ENCODE data around the gene TSFM. TPM values are rescaled to one million over a fixed set of nuclear protein-coding genes. Genes with fewer than 3 reads are reported as not detected.

The TSFM gene
- total RNA-seq: 36.3 and 39.2 TPM in 2 replicates

- intact Hi-C loops (cut with micrococcal nuclease): loop anchor here (1.0 kb wide), 4 partner anchors 11 to 122 kb away; partner anchors contain the start of genes EEF1AKMT3, MARCHF9 and METTL1
Measured at GRCh38 chr12:57782608-57783465, at the start of gene TSFM. Gene TSFM (plus strand): TSS chr12:57782787. CDS start chr12:57782802, 15 bp downstream.

DNA sequence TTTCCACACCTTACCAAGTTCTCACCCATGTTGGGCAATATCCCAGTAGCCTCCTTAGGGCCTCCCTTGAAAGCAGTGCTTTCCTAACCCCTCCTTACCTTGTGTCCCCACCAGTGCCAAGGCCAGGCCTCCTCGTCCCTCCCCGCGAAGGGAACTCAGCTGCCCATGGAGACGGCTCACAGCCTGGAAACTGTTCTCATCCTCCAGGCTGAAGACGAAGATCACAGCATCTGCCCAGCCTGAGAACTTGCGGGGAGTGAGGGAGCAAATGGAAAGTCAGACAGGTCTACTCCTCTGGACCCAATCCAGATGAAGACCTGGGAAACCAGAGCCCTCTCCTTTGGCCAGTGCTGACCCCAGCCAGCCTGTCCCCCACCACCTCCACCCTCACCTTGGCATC, 48.7 kb upstream of the TSFM start:
- intact Hi-C loops (cut with micrococcal nuclease): no loop called here

DNA sequence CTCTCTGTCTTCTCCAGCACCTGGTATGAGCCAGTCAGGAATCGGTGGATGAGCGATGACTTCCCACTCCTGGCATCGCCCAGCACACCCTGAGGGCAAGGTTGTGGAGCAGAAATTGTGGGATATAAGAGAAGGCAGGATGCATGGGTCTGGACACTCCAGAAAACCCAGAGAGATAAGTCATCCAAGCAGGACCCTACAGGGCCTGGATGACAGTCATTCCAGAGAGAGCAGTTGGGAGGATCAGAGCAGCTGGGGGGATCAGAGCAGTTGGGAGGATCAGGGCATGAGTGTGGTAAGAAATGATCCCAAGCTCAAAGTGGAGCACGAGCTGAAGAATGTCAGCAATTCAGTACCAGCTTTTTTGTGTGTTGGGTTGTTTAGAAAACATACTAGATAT, 48.0 kb upstream of the TSFM start:
- intact Hi-C loops (cut with micrococcal nuclease): no loop called here

DNA sequence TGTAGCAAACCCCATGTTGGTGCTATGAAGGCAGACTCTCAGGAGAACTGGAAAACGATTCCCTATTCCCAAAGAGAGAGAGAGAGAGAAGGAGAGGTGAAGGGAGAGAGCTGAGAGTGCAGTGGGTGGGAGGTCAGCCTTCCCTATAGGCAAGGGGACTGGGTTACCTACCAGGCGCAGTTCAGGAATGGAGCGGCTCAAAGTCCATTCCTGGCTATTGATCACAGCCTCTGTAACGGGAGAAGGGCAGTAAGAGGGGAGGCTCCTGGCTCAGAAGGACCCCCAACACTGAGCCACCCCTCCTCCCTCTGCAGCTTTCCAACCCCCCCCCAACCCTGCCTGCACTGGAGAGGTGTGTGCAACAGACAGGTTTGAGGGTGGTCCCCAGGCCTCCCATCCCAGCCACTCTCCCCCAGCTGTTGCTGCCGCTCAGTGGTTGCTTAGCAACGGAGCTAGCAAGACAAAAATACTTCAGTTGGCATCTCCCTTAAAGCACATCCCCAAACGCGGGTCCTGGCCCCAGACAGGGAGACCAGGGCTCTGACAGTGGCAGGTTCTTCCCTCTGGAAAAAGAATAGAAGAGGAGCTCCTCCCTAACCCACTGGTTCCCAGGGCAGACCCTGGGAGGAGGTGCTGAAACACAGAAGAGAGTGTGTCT, 47.3 kb upstream of the TSFM start:
- intact Hi-C loops (cut with micrococcal nuclease): no loop called here

GRCh38 chr12:57735952-57736740, 46.4 kb upstream of the TSFM start:
- intact Hi-C loops (cut with micrococcal nuclease): no loop called here

DNA sequence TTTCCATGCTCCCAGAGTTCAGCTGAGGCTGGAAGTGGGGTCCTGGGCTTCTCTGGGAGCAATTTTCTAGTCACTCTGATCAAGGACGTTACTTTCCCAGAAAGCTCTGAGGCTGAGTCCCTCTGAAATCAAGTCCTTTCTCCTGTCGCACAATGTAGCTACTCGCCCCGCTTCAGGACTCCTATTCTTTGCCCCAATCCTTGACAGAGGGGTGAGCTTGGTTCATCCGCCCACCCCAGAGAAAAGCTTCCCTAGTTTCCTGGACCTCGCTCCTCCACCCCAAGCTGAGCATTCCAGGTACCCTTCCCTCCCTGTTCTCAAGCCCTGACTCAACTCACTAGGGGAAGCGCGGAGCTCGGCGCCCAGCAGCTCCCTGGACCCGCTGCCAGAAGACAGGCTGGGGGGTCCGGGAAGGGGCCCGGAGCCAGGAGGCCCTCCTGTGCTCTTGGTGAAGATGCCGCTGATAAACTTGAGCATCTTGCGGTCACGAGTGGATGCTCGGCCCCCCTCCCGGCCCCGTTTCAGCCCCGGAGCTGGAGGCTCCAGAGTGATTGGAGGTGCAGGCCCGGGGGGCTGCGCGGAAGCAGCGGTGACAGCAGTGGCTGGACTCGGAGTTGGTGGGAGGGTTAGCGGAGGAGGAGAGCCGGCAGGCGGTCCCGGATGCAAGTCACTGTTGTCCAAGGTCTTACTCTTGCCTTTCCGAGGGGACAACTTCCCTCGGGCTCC, 45.7 kb upstream of the TSFM start:
- intact Hi-C loops (cut with micrococcal nuclease): no loop called here

DNA sequence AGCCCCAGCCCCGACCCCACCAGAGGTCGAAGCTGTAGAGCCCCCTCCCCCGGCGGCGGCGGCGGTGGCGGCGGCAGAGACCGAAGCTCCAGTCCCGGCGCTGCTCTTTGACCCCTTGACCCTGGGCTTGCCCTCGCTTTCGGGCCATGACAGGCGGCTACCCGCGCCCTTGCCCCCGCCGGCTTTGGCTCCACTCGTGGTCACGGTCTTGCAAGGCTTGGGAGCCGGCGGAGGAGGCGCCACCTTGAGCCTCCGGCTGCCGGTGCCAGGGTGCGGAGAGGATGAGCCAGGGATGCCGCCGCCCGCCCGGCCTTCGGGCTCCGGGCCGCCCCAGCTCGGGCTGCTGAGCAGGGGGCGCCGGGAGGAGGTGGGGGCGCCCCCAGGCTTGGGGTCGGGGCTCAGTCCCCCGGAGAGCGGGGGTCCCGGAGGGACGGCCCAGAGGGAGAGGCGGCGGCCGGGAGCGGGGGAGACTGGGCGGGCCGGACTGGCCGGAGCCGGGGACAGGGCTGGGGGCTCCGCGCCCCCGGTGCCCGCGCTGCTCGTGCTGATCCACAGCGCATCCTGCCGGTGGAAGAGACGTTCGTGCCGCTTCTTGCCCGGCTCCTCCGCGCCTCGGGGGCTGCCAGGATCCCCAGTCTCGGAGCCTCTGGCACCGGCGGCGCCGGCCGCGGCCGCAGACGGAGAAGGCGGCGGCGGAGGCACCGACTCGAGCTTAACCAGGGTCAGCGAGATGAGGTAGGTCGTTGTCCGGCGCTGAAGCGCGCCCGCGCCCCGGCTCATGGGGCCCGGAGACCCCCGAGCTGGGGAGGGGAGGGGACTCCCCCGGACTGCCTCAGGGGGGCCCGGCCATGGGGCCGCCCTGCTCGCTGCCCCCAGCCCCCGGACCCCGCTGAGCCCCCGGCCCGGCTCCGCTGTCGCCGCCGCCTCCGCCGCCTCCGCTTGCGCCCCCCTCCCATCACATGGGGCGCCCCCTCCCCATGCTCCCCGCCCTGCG, 44.8 kb upstream of the TSFM start:
- intact Hi-C loops (cut with micrococcal nuclease): no loop called here

- intact Hi-C loops (cut with micrococcal nuclease): no loop called here
Measured at GRCh38 chr12:57738661-57739237, 43.8 kb upstream of the TSFM start, which contains the start of gene AGAP2. Gene AGAP2 (minus strand): TSS chr12:57738742. CDS start chr12:57738246, 496 bp downstream.

GRCh38 chr12:57739387-57739786, 43.2 kb upstream of the TSFM start:
- intact Hi-C loops (cut with micrococcal nuclease): no loop called here

DNA sequence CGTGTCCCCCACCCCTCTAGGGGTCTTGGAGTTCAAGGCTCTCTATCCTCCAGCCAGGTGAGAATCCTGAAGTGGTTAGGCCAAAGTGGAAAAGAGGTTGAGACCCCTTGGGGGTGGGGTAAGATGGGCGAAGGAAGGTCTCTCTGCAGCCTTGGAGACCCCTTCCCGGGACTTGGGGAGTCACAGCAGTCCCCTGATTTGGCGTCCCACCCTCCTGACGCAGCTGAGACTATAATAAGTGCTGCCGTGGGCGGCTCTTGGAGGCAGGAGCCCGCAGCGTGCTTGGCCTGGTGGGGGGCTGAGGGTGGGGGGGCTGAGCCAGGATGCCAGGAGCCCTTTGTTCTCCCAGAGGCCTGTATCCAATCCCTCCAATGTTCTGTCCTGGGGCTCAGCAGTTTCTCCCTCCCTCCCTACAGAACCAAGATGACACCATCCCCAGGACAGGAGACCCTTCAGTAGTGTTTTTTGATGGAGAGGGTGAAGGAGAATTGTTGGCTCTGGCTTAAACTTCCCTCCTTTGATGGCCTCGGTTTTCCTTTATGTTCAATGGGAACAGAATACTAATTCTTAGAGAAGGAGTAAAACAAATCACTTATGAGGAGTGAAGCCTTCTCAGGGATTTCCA, 42.6 kb upstream of the TSFM start:
- intact Hi-C loops (cut with micrococcal nuclease): loop anchor here (5.0 kb wide), 2 partner anchors 118 to 193 kb away; partner anchors contain the start of gene DCTN2

DNA sequence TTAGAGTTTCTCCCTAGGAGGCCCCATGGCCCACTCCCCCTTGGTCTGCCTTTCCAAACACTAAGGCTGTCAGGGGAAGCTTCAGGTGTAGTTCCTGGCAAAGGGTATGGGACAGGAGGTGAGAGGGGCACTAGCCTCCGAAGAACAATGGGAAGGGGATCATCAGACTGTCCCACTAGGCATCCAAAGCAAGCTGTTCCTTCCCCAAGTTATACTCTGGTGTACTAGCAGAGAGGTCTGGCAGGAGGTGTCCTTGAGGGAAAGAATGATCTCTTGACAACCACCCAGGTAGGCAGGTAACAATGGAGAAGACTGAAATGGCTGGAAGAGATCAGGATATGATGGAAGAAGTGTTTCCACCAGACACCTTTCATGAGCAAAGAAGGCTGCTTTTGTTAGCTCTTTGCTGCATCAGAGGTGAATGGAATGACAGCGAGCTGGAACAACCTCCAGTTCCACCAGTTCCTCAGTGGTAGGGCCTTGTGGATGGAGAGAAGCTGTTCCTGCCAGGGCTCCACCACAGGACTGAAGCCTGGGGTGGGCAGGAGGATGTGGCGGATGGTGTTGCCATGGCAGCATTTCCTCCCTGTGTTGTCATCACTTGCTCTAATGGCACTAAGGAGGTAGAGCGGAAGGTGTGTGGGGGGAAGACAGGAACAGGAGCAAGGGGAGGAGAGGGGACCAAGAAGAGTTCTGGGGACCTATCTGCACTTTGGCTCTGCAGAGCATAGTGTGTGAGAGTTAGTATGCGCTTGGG, 41.8 kb upstream of the TSFM start:
- intact Hi-C loops (cut with micrococcal nuclease): loop anchor here (5.0 kb wide), 2 partner anchors 119 to 194 kb away; partner anchors contain the start of gene DCTN2

DNA sequence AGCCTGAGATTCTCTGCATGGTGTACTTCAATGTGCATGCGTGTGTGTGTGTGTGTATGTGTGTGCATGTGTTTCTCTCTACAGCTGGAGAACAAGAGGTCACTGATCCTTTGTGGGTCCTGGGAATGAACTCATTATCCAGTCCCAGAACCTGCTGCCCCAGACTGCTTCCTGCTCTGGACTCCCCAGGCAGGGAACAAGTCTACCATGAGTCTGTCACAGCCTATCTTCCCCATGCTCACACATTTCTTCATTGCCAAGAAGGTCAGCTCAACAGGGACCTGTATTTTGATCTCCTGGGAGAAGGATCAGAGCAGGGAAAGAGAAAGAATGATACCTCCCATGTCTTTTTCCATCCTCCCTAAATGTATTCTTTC, 41.2 kb upstream of the TSFM start:
- intact Hi-C loops (cut with micrococcal nuclease): loop anchor here (5.0 kb wide), 2 partner anchors 119 to 194 kb away; partner anchors contain the start of gene DCTN2

- intact Hi-C loops (cut with micrococcal nuclease): loop anchor here (1.0 to 5.0 kb wide), 5 partner anchors 15 to 195 kb away; partner anchors contain the start of gene DCTN2
Measured at GRCh38 chr12:57741844-57742738, 40.5 kb upstream of the TSFM start.

GRCh38 chr12:57743769-57744168, 38.8 kb upstream of the TSFM start:
- intact Hi-C loops (cut with micrococcal nuclease): loop anchor here (1.0 to 5.0 kb wide), 5 partner anchors 9 to 221 kb away; partner anchors contain the start of genes CDK4, DCTN2 and MBD6

DNA sequence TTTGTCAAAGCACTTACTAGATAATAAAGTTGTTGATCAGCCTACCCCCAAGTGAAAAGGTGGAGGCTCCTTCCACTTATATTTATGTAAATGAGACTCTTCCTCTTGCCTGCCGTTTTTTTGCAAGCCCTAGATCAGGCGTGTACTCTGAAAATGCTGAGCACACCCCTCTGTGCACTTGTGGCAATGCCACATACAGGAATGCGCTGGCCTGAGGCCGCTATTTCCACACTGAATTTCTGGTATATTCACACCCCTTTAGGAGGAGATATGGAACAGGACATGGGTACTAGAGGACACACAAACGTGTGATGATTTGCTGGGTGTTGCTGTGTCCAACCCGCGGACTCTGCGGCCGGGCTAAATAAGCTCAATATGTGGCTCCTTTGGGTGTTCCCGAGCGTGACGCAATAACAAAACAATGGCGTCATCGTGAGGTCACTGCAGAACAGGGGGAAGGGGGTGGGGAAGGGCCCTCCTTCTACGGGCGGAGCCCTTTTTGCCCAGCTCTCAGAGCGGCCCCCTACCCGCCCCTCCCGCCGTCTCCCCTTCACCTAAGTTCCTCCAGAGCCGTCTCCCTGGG, 38.3 kb upstream of the TSFM start:
- intact Hi-C loops (cut with micrococcal nuclease): loop anchor here (1.0 to 5.0 kb wide), 4 partner anchors 8 to 222 kb away; partner anchors contain the start of genes CDK4, DCTN2 and MBD6

Data from T-helper 2 cell treated with Interferon-gamma antibody and Interleukin-4, amounts not matched to agents 100 ng/mL and 5 ng/mL, for 36 hours (primary cell).